Fibroblast of lung (primary cell): ENCODE results near the gene RPS6KA2. TPM values are rescaled to one million over a fixed set of nuclear protein-coding genes. Genes with fewer than 3 reads are reported as not detected.

Source experiments
- DNase-seq, 2 donors: peaks; one replicate each; pipeline versions ENCODE4 v3.0.0 to v3.0.0-alpha.2; 2010; ENCODE audit warnings: low read depth in 2 of 2
- H2AFZ ChIP-seq: 2 replicates; pipeline ENCODE4 v1.5.1; 2012; ENCODE audit warnings: low read length, control low read depth, inconsistent platforms
- H3K27ac ChIP-seq: 2 replicates; pipeline ENCODE4 v1.5.1; 2011; ENCODE audit warnings: low read length, control low read depth; ENCODE audit not compliant: insufficient read depth
- H3K27me3 ChIP-seq: 2 replicates; pipeline ENCODE4 v1.5.1; 2011; ENCODE audit warnings: mild to moderate bottlenecking, low read length; ENCODE audit not compliant: control insufficient read depth, insufficient read depth
- H3K36me3 ChIP-seq: 2 replicates; pipeline ENCODE4 v1.5.1; 2011; ENCODE audit warnings: low read length; ENCODE audit not compliant: control insufficient read depth, insufficient read depth
- H3K4me1 ChIP-seq: 2 replicates; pipeline ENCODE4 v1.5.1; 2011; ENCODE audit warnings: low read length; ENCODE audit not compliant: control insufficient read depth, insufficient read depth; ENCODE audit errors: extremely low read depth
- H3K4me2 ChIP-seq: 2 replicates; pipeline ENCODE4 v1.5.1; 2011; ENCODE audit warnings: low read length, control low read depth; ENCODE audit not compliant: insufficient read depth; ENCODE audit errors: extremely low read depth
- H3K4me3 ChIP-seq, 4 experiments: fragments of 200-600 bp in 1 of 4; sonication (generic) in 1 of 4; replicated peaks in 1 of 4; 2 replicates each; pipeline ENCODE4 v1.5.1; 2011 to 2016; ENCODE audit warnings: low read length in 4 of 4, low read depth in 3 of 4, mild to moderate bottlenecking in 3 of 4, control low read depth in 2 of 4, inconsistent platforms in 1 of 4, mixed read lengths in 1 of 4; ENCODE audit not compliant: insufficient read depth in 1 of 4; ENCODE audit errors: control extremely low read depth in 1 of 4
- H3K79me2 ChIP-seq: 2 replicates; pipeline ENCODE4 v1.5.1; 2012; ENCODE audit warnings: mild to moderate bottlenecking, low read length, inconsistent platforms; ENCODE audit not compliant: control insufficient read depth, insufficient read depth
- H3K9ac ChIP-seq: 2 replicates; pipeline ENCODE4 v1.5.1; 2011; ENCODE audit warnings: mild to moderate bottlenecking, low read length, control low read depth; ENCODE audit not compliant: insufficient read depth
- H3K9me3 ChIP-seq: 2 replicates; pipeline ENCODE4 v1.5.1; 2012; ENCODE audit warnings: low read depth, low read length; ENCODE audit not compliant: control insufficient read depth, insufficient read depth
- H4K20me1 ChIP-seq: 2 replicates; pipeline ENCODE4 v1.5.1; 2011; ENCODE audit warnings: low read length; ENCODE audit not compliant: control insufficient read depth, insufficient read depth; ENCODE audit errors: extremely low read depth
- CTCF ChIP-seq, 2 donors: IDR thresholded peaks in 1 of 2; conservative IDR thresholded peaks in 1 of 2; 1 replicate in 1 of 2; 2 replicates in 1 of 2; pipeline ENCODE4 v1.5.1; 2011 to 2012; ENCODE audit warnings: low read length in 2 of 2, control low read depth in 1 of 2, inconsistent platforms in 1 of 2, low read depth in 1 of 2, mild to moderate bottlenecking in 1 of 2
- EZH2 ChIP-seq: IDR thresholded peaks from 2 replicates; pipeline ENCODE4 v1.5.1; 2012; ENCODE audit warnings: low read length, control low read depth, mild to moderate bottlenecking; ENCODE audit errors: missing control alignments
- polyA plus RNA-seq, 2 donors: library from polyadenylated mRNA; depleted of rRNA in 1 of 2; stranded (reverse) in 1 of 2; unstranded in 1 of 2; fragments of >200 nt; gene quantifications; 2 replicates each; pipeline ENCODE4 v1.2.1, GENCODE V29; 2011 to 2012; ENCODE audit warnings: missing spikeins in 1 of 2
- total RNA-seq: library from RNA; depleted of rRNA; stranded (reverse); fragments of >200 nt; gene quantifications from 2 replicates; pipeline ENCODE4 v1.2.1, GENCODE V29; 2014

RPS6KA2 gene
- total and polyA plus RNA-seq, 2 donors (not counting 1 experiment from before 2014, with no cell fraction given) = 66.8 to 116 TPM

GRCh38 chr6:166410426-166410935 lies 216.6 kb downstream of the RPS6KA2 start:
- H2AFZ ChIP-seq = no peak overlapping the region
- no peak overlapping the region for H3K4me3 ChIP-seq
- H3K36me3 ChIP-seq = peaks cover 5% of the 10 kb centered on the region
- H4K20me1 ChIP-seq = no peaks in the 10 kb centered on the region
- H3K79me2 ChIP-seq = no peaks in the 10 kb centered on the region
- no peak for DNase-seq
- no peak for TF ChIP-seq CTCF (conservative IDR thresholded peaks at IDR 0.05 in 1 of 2, IDR thresholded peaks at IDR 0.05 in 1 of 2; ENCODE audit: low read depth in 1 of 2, low read length in 2 of 2)
- TF ChIP-seq EZH2 = no peak
- H3K9me3 ChIP-seq = no peaks in the 10 kb centered on the region
- no peaks in the 10 kb centered on the region for H3K4me1 ChIP-seq
- no peak overlapping the region for H3K4me2 ChIP-seq
- no peaks in the 10 kb centered on the region for H3K27me3 ChIP-seq
- H3K9ac ChIP-seq = no peak overlapping the region
- H3K27ac ChIP-seq = no peak overlapping the region

- no peak overlapping the region for H3K4me3 ChIP-seq
- DNase-seq = no peak
Observed at GRCh38 chr6:166408936-166409755, 217.9 kb downstream of the RPS6KA2 start.

More at GRCh38 chr6:166408936-166409755, 217.9 kb downstream of the RPS6KA2 start:
- Histone ChIP-seq H3K9ac (no peak overlapping the region), H3K27me3 (no peaks in the 10 kb centered on the region), H3K4me1 (no peaks in the 10 kb centered on the region), H2AFZ (no peak overlapping the region), H3K9me3 (no peaks in the 10 kb centered on the region), H3K4me2 (no peak overlapping the region), H3K27ac (no peak overlapping the region), H3K79me2 (no peaks in the 10 kb centered on the region), H4K20me1 (no peaks in the 10 kb centered on the region), H3K36me3 (peaks cover 5% of the 10 kb centered on the region)
- TF ChIP-seq EZH2 = no peak
- TF ChIP-seq CTCF (conservative IDR thresholded peaks at IDR 0.05 in 1 of 2, IDR thresholded peaks at IDR 0.05 in 1 of 2; ENCODE audit: low read depth in 1 of 2, low read length in 2 of 2) = no peak
